HG03558 (cell line): Measurements from ENCODE around the gene APH1B.

Experiments
- ATAC-seq: cut with Tn5 transposase; IDR thresholded peaks from one replicate; pipeline ENCODE4 v1.9.1; 2021; ENCODE audit warnings: moderate number of reproducible peaks; ENCODE audit not compliant: unreplicated experiment; ENCODE audit errors: extremely low read depth

The APH1B gene

DNA sequence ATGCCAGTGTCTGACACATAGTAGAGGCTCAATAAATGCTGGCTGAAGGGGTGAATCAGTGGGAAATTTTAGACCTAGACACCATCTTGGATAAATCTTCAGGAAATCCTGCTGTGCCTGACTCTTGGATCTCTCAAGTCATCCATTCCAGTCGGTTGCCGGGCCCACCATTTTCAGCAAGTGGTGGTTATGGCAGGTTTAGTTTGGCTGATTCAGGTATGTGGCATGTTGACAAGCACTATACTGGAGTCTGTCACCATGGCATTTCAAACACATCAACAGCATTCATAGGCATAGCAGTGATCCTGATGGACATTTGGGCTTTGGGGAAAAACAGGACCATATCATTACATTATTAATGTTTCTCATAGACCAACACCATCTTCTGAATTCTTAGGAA, 25.7 kb upstream of the APH1B start:
- ATAC-seq, result no peak

DNA sequence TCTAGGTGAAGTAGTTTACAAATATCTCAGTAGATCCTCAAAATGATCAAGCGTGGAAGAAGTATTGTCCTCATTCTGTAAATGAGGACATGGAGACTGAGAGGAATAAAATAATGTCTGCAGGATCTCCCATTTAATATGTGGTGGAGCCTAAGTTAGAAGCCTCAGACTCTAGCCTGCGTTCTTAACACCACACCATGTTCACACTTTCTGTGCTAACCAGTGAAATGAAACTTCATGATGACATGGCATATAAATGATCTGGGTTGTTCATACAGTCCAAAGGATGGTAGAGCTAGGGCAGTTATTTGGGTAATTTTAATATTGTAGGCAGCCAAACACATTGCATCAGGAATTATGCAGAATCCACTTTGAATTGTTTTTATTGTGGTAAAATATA, 25.1 kb upstream of the APH1B start:
- ATAC-seq, result no peak

DNA sequence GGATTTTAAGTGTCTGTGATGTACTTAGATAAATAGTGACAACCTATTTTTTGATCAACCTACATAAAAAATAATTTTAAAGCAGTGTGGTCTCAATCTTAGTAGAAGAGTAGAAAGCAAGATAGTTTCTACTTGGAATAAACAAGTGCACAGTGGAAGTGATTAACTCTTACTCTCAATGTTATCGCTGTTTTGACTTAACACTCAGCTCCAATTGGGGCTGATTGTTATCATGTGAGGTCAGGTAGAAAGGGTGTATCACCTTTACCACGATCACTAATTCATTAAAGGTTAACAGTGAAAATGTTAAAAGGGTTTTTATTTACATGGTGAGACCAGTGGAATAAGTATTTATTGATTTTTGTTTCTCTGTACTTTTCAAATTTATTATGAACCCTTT, 22.4 kb upstream of the APH1B start:
- no peak for ATAC-seq

DNA sequence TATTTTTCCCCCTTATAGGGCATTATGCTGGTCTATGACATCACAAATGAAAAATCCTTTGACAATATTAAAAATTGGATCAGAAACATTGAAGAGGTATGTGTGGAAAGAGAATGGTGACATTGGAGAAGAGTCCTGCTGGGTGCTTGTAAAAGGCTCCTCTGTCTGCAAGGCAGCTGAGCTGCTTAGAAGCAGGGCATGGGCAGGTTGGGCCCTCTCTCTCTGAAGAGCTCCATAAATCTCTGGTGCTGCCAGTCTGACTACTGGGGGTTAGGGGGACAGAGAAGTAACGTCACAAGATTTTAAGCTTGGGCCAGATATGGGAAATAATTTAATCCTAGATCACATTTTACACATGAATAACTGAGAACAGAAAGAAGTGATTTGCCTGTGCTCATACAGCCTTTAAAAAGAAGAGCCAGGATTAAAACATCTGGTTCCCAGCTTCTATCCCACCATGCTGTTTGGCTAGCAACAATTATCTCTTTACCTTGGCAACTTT, 21.9 kb upstream of the APH1B start:
- no peak for ATAC-seq

DNA sequence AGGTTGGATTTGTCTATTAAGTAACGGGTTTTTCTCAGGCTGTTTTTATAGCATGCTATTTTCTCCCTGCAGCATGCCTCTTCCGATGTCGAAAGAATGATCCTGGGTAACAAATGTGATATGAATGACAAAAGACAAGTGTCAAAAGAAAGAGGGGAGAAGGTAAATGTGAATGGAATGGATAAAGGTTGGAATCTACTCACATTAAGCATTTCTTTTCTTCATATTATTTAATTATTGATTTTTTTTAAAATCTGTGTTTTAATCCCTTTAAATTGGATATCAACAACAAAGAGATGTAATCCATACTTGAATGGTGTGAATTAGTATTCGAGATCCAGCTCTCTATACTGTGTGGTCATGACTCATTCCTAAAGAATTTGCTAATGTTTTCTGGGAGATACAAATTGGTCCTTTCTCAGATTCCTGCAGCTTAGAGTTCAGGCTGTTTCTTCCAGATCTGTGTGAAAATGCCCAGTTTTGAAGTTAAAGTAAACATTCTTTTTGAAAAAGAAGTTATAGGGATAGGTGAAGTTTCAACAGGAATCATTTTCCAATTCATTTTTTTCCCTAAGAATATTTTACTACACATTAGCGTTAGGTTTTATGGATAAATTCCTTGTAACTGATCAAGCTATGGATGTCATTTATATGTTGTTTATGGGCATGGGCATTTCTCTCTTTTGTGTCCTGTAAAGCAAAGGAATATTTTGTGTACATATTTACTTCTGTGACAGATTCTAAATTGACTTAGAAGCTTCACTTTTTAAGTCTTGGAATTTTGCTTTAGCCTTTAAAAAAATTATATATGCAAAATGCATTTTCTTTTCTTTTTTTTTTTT, 20.8 kb upstream of the APH1B start:
- no peak for ATAC-seq

DNA sequence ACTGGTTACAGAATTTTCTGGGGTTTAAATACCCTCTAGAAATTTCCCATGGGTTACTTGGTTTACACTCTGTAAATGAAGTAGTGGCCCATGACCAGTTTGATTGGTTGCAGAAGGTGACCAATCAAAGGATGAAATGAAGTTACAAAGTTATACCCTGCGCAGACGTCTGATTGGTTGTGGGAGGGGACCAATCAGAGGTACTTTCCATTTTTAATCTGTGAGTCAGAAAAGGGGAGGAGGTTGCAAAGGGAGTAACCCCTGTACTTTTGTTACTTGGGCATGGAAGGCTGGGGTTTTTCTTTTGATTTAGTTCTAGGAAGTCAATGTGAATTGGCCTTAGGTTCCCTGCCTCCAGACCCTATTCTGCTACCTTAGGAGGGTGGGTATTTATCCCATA, 18.7 kb upstream of the APH1B start:
- ATAC-seq, result no peak

DNA sequence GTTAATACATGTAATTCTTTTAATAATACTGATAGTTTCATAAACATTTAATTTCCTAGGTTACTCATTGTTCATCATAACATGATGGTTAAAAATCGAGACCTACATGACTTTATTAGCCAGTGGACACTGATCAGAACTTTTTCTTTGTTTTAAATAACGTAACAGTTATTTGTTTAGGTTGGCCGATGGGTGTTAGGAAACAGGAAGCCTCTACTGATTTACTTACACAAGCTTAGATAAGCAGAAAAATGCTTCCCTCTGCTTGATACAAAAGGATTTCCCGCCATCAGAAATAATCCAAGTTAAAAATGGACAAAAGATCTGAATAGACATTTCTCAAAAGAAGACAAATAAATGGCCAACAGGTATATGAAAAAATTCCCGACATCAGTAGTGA, 16.6 kb upstream of the APH1B start:
- ATAC-seq, result no peak

DNA sequence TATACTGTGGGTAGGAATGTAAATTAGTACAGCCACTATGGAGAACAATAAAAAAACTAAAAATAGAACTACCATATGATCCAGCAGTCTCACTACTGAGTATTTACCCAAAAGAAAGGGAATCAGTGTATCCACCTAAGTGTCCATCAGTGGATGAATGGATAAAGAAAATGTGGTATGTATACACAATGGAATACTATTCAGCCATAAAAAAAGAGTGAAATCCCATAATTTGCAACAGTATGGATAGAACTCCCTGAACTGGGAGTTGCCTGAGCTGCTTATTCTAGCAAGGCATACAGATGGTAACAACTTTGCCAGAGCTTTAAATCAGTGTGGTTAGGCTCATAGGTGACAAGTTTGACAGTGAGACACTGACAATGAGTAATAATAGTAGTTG, 16.1 kb upstream of the APH1B start:
- no peak for ATAC-seq

DNA sequence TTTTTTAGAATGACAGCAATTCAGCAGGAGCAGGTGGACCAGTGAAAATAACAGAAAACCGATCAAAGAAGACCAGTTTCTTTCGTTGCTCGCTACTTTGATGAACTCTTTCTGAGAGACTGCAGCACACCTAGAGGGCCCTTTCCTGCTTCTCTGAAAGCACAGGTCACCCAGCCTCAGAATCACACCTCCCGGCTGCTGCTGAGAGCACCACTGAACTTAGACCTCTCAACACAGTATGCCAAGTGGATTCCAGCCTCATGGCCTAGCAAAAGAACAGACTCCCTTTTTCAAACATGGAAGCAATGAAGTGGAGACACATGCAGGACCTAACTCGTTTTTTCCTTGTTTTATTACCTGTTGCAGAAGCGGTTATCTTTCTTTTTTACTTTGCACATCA, 13.9 kb upstream of the APH1B start:
- ATAC-seq, result no peak

DNA sequence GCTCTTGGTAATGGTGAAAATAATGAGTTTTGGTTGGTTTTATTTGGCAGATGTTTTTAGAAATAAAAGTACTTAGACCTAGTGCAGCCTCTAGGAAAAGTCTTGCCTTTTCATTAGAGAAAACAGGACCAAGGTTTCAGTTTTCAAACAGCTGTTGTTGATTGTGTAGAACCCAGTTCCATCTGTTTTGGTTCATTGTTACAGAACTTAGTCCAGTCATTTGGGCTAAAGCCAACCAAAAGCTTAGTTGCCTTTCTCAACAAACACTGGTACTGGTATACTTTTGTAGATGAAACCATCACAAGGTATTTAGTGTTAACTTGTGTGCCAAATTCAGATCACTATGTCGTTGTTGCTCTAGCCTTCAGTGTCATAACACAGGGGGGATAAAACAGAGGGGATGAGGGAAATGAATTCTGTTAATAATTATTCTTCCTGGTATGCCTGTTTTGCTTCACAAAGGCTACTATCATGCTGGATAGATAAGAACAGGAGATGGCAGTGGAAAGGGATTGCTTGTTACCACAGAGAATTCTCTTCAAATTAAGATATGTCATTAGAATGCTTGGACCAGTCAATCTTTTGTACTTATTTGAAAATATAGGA, 12.6 kb upstream of the APH1B start:
- ATAC-seq, result no peak

DNA sequence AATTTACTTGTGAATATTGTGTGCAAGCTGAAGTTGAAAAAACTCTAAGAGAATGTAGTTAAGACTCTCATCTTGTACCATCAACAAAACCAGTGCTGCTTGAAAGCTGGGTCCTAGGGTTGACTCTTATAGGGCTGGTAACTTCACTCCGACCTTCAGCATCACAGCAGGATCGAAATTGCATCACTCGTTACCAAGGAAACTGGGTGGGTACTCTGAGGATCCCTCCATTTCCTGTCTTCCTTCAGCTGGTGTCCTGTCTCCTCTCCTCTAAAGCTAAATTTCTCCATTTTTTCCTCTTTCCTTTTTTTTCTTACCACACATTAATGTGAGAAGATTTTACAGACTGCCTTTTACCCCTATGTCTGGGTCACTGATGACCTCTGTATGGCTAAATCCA, 3.0 kb upstream of the APH1B start:
- ATAC-seq, result no peak

DNA sequence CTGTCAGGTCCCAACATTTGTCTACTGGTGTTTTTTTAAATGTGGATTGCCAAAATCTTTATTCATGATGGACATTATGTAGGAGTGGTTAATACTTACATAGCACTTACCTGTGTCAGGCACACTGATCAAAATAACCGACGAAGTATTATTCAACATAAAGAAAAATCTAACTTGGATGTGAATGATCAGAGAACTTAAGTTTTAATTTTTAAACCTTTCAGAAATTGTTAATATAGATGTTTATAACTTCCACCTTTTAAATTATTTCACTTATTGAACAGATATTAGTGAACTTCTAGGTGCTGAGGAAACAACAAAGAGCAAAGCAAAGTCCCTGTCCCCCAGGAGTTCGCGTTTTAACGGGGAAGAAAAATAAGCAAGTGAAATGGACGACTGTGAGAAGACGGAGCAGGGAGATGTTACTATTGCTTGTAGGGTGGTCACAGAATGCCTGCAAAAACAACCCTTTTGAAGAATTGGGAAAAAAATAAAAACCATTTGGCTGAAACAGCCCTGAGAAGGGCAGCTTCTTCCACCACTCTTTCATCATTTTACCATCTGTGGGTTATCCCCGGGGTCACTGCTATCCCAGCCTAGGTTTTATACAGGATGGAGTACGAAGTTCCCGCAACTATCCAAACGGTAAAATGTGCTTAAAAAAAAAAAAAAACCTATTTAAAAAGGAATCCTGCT, 915 bp upstream of the APH1B start:
- ATAC-seq, result no peak

DNA sequence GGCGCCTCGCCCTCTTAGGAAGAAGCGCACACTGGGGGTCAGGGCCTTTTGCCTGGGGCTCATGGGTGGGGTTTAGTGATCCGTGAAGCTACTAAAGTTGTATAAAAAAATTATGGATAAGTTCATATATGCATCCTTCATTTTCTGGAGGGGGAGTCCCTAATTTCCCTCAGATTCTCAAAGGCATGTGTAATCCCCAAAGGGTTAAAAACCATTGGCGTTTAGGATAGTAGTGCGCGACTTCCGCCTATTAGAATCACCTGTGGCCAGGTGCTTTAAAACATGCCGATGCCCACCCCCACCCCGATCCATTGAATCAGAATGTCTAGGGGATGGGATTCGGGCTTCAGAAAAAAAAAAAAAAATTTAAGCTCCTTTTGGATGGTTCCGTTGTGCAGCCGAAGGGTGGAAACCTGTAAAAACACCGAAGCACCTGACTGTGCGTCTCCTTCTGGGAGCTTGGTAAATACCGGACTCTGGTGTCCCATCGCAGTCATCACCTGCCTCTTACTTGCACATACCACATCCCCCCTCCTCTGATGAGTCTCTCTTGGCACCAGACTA, 570 bp downstream of the APH1B start:
- no peak for ATAC-seq

DNA sequence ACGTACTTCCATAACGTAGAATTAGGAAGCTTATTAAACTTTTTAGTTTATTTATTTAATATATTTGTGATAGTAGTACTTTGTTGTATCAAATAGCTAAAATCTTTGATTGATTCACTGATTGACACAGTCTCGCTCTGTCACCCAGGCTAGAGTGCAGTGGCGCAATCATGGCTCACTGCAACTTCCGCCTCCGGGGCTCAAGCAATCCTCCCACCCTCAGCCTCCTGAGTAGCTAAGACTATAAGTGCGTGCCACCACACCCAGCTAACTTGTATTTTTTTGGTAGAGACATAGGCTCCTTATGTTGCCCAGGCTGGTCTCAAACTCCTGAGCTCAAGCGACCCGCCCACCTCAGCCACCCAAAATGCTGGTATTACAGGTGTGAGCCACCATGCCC, 5.7 kb downstream of the APH1B start:
- ATAC-seq, result no peak

DNA sequence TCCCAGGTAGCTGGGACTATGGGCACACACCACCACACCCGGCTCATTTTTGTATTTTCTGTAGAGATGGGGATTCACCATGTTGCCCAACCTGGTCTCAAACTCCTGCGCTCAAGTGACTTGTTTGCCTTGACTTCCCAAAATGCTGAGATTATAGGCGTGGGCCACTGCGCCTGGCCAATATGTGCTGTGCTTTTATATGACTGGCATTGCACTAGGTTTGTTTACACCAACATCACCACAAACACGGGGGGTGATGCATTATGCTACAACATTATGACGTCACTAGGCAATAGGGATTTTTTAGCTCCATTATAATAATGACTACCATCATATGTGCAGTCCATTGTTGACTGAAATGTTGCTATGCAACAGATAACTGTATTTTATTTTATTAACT, 6.9 kb downstream of the APH1B start:
- ATAC-seq, result no peak

DNA sequence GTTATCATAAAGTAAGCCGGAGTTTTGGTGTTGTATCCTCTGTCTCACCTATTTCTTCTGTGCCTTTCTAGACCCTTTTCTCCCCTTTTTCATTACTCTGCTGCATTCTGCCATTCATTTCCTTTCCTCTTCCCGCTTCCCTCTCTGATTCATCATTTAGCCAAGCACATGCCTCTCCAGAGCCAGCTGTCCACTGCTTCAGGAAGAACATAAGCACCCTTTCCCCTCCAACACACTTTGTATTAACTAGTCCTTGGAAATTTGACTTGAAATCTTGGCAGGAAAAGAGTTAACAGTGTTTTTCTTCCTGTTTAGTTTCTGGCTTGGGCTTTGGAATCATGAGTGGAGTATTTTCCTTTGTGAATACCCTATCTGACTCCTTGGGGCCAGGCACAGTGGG, 9.7 kb downstream of the APH1B start:
- no peak for ATAC-seq

DNA sequence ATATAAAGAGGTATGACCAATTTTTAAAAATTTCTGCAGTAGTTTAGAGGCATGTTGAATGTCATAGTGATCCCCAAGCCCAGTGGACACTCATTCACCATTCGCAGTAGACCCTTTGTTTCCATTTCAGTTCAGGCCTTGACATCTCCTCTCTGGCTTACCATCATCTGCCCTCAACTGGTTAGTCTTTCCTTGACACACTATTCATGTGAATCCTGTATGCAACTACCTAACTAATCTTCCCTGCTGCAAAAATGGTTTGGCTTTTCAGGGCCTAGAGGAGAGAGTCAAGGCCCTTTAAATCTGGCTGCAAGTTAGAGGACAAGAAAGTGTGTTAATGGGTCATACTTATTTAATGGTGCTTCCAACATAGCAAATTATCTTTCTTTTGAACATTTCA, 10.9 kb downstream of the APH1B start:
- no peak for ATAC-seq

DNA sequence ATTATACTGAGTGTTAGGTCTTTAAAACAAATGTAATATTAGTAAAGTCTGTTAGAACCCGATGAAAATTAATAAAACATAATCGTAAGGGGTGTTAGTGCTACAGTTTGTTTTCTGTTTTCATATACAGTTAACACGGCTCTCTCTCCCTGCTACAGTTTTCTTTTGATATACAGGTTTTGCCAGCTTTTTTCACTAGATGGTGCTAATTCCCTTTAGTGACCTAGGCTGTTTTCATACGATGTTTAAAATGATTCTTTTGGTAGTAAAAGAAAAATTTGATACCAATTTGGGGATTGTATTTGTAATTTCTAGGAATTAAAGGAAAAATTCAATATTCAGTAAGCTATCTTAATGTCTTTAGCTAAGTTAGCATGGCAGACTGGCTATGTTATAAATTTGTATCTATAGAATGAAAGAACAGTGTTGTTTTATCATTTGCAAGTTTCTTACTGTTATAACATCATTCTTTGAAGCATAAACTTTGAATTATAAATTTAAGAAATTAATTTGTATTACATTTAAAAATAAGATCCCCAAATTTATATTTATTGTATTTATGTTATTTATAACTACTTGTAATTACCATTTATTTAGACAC, 11.5 kb downstream of the APH1B start:
- ATAC-seq, result no peak

DNA sequence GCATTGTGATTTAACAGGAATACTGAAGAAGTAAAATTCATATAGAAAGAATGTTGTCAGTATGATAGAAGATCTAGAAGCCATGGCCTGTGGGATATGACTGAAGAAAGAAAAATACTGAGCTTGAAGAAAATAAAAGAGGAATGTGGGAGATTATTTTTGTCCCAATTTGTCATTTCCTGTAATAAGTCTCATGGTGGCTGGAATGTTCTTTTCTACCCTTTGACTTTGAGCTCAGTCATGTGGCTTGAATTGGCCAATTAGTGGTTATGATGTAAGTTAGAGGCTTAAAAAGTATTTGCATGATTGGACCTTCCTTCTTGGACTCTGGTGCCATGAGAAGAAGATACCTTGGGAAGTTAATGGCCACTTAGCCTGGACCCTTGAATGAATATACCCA, 14.1 kb downstream of the APH1B start:
- ATAC-seq, result no peak

DNA sequence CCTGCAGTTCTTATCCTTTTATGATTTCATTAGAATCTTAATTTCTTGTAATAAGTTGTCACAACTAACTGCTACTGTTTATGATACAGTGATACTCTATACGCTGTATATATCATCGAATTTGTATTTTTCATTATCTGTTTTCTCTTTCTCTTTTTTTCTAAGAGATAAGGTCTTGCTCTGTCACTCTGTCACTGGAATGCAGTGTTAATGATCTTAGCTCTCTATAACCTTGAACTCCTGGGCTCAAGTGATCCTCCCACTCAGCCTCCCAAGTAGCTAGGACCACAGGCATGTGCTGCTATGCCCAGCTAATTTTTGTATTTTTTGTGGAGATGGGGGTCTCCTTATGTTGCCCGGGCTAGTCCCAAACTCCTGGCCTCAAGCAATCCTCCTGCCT, 14.8 kb downstream of the APH1B start:
- ATAC-seq, result no peak

DNA sequence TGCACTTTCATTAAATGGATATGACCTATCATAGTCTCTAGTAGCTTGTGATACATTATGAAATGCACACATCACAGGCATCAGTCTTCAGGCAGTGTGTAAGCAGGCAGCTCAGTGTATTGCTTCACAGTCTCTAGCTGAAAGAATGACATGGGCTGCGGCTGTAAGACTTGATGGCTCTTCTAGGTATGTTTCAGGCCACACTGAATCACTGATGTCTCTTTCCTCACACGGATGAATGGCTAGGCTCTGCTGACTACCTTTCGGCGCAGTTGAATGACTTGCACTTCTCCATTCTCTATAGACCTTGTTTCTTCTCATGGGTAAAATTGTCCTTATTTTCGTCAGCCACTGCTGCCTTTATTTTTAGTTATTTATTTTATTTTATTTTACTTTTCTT, 15.4 kb downstream of the APH1B start:
- ATAC-seq, result no peak
